HK-2 (cell line): Measurements from ENCODE around the gene ADAM22.
A peak's percentile ranks its signal among the peaks of the same experiment; 100 is the strongest.

Experiments
- DNase-seq: peaks from one replicate; pipeline ENCODE4 v3.0.0-alpha.2; 2018; ENCODE audit not compliant: unreplicated experiment

The ADAM22 gene

DNA sequence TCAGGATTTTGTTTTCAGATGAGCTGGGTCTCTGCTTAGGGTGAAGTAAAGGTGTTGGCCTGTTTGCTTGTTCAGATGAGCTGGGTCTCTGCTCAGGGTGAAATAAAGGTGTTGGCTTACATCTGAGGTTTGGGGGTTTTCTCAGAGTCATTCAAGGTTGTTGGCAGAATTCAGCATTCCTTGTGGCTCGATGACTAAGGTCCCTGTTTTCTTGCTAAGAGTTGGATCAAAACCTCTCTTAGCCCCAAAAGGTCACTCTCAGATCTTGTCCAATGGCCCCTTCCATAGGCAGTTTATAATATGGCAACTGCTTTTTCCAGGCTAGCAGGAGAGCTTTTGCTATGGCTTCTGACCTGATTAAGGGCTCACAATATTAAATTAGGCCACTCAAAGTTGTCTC is 106.6 kb downstream of the ADAM22 start:
- DNase-seq = peak; percentile 3

GRCh38 chr7:88041583-88041982 is 107.5 kb downstream of the ADAM22 start:
- DNase-seq = no peak

DNA sequence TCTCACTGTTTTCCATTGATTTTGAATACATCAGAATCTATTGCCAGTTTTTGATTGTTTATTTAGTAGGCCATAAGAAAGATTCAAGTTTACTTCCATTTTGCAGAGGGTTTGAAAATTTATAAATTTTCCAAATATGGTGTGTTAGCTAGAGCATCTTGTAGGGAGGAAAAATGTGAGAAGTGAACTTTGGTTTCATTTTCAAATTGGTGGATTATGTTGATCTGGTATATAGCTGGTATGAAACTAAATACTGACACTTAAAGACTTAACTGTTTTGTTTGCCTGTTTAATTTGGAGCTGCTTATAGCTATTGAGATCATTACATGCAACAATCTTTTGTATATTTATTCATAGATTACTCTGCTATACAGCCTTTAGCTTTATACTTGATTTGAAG is 108.1 kb downstream of the ADAM22 start:
- no peak for DNase-seq

DNA sequence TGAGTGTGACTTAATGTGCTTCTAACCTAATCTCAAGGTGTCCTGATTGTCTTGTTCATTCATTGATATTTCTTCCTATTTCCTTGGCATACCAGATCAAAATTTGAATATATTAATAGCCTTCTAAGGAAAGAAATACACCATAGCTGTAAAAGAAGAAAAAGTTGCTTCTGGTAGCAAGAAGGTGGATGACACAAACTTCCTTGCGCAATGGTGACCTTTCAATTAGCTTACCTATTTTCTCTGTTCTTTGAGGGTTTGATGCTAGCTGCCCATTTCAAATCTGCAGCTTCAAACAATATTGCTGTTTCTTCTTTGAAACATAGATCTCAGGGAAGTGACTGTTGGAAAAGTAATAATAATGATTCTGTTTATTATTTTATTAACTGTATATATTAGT is 108.8 kb downstream of the ADAM22 start:
- no peak for DNase-seq

DNA sequence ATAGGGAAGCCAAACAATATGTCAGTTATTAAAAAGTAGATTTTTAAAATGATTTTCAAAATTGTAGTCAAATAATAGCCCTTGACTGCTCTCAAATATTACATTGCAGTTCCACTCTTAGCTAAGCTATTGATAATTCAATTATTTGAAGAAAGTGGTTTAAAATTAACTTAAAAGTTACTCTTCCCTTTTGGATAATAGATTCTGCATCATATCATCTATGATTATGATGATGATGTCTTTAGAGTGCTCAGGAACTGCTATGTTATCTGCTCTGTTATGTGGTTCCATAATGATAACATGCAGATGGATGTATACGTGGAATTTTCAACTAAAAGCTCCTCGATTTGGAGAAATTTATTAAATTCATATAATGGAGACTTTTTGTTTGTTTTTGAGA is 110.0 kb downstream of the ADAM22 start:
- DNase-seq = no peak

DNA sequence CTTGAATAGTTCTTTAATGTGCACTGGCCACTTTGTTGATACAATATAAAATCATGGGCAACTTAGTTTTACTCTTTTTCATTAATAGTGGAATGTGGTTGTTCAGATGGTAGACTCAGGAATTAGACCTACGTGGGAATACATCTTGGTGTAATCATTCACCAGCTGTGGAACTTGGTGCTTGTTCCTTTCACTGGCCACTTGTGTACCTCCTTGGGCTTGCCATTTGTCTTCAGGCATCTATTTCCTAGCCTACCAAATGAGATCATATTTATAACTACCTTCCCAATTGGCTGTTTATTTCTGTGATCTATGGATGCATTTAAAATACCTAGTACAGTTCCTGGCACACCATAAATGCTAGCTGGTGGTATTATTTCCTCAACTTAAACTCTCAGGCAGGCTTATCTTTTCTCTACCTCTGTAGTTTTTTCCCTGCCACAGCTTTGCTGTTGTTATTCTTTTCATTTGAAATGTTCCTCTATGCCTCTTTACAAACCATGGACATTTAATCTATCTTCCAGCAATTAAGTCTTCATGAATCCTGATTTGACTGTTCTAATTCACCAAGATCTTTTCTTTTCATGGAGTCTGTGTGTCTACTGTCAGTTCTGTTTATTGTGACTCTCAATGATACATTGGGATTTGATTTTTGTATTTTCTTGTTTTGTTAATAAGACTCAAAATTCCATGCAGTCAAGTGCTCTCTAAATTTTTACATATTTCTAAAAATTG is 113.0 kb downstream of the ADAM22 start:
- DNase-seq = no peak

- DNase-seq = no peak
Observed at GRCh38 chr7:88057655-88058054, 123.6 kb downstream of the ADAM22 start.

DNA sequence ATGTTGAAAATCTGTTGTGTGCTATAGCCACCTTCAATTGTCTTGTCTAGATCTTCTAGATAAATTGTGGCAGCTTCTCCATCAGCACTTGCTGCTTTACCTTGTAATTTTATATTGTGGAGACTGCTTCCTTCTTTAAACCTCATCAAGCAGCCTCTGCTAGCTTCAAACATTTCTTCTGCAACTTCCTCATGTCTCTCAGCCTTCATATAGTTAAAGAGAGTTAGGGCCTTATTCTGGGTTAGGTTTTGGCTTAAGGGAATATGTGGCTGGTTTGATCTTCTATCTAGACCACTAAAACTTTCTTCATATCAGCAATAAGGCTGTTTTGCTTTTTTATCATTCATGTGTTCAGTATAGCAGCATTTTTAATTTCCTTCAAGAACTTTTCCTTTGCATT is 128.2 kb downstream of the ADAM22 start:
- no peak for DNase-seq

DNA sequence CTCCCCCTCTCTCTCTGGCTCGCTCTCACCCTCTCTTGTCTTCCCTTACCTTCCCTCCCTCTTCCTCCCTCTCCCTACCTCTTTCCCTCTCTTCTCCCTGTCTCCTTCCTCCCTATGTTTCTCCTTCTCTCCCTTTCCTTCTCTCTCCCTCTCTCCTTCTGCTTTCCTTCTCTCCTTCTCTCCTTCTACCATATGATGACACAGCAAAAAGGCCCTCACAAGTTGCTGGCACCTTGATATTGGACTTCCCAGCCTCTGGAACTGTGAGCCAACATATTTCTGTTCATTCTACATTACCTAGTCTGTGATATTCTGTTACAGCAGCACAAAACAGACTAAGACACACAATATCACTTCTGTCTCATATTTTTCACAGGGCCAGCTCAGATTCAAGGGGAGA is 135.0 kb downstream of the ADAM22 start:
- no peak for DNase-seq

DNA sequence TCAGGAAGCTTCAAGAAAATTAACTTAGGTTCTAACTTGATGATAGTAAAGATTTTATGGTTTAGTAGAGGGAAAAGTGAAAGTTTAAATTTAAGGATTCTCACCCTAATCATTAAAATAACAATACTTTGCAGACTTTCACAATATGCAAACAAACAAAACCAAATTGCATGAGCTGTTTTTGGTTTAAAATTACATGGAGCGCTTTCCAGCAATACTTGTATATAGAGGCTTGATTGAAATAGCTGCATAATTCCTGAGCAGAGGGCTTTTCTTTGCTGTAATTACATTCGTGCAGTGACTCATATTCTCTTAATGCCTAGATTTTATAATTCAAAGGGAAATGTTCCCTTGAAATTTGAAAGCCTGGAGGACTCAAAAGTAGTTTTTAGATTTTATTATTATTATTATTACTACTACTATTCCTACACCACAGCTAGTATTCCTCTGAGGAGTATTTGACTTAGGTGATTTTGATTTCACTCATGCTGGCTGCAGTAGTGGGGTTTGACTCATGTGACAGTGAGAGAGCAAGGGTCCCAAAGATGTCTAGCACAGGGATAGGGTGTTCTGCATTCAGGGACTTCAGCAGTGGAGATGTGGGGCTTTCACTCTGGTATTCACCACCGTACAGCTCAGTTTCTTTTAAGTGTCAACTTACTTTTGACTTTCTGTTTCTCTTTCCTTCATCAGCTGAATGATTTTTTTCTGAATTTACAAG is 138.1 kb downstream of the ADAM22 start:
- DNase-seq = no peak

DNA sequence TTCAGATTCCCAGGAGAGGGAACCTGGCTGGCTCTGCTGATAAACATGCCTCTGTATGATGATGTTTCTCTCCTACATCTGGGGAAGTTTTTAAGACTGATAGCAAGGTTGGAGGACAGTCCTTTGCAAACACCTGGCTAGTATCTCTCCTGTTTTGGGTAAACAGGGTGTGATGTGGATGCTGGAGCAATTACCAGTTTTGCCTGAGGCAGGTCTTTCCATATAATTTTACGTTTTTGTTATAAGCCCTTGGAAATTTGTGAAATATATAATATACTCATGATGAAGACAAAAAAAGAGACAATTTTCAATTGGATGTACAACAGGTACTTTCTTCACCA is 138.6 kb downstream of the ADAM22 start:
- no peak for DNase-seq

DNA sequence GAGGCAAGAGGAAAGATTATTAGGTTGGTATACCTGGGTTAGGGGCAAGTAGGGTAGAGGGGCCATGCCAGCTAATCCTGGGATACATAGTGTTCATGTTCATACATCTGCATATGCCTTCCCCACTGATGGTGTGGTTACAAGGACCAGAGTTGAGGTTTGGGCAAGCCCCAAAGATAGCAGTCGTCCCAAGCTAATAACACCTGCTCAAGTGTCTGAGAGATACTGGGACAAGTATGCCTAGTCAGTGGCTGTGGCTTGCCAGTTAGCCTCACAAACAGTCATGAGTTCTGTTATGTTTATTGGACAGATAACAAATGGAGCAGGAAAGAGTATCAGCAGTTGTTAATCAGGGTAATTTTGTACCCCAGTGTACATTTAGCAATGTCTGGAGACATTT is 139.6 kb downstream of the ADAM22 start:
- no peak for DNase-seq

GRCh38 chr7:88075216-88075615 is 141.2 kb downstream of the ADAM22 start:
- no peak for DNase-seq

GRCh38 chr7:88083883-88084282 is 149.8 kb downstream of the ADAM22 start:
- no peak for DNase-seq

GRCh38 chr7:88089561-88089960 is 155.5 kb downstream of the ADAM22 start:
- no peak for DNase-seq

DNA sequence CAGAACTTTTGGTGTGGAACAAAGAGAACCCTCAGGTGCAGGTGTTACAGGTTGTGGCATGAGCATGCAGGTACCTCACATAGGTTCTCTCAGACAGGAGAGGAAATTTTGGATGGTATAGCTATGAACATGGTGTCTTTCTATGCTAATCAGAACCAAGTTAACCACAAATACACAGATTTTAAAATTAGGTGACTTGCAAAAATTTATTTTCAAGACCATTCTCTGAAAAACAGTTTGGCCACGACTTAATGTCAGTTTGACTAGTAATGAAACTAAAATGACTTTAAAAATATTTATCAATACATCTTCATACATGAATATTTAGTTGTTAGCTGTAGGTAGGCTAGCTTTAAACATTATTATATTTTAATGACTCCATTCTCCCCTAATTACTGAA is 156.2 kb downstream of the ADAM22 start:
- DNase-seq = no peak

- DNase-seq = no peak
Observed at GRCh38 chr7:88090671-88091070, 156.6 kb downstream of the ADAM22 start.

DNA sequence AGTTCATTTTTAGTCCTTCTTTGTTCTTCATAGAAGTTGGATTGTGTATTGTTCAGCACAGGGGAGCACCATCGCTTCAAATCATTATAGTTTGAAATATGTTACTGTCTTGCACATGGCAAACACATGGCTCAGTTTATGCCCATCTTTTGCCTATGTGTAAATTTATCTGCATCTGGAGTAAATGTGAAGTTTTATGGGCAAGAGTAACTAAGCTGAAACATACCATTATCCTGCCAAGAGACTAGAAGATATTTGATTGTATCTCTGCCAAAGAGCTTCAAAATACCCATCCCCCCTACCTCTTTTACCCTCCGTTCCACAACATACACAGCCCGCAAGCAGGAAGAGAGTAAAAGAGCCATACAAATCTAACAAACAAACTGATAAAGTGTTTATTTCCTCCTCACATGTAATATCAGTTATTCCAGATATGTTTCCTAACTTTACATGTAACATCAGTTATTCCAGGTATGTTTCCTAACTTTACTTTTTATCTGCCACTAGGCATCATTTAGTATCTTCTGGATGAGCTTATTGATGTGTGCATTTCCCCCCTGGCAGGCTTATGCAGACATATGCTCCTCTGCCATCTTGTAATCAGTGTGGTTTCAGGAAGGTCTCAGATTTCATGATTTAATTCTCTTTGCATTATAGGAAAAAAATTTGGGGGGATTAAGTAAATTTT is 158.1 kb downstream of the ADAM22 start:
- no peak for DNase-seq

DNA sequence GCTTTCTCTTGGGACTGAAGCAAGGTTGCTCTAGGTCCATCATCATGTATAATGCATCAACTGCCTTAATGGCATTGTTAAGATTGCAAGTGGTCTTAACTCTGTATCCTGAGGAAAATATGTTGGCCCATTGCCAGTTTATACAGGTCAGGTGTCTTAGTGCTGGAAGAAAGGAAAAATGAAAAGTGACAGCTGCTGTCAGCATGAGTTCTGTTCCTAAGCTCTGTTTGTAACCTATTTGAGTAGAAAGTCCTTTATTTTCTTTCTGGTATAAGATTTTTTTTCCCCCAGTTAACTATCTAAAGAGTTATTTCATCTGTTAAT is 158.6 kb downstream of the ADAM22 start:
- DNase-seq = no peak

DNA sequence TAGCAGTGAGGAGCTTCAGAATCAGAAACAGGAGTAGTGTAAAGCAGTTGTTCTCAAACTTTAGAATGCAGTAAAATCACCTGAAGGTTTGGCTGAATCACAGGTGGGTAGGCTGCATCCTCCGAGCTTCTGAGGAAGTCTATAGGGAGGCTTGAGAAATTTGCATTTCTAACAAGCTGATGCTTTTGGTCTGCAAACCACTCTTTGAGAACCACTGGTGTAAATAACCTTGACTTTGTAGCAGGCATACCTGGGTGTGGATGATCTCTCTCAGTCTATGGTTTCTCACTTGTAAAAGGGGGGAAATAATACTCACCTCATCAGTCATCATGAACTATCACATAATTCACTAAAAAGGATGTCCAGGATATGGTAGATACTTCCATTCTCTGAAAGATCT is 167.7 kb downstream of the ADAM22 start:
- no peak for DNase-seq

DNA sequence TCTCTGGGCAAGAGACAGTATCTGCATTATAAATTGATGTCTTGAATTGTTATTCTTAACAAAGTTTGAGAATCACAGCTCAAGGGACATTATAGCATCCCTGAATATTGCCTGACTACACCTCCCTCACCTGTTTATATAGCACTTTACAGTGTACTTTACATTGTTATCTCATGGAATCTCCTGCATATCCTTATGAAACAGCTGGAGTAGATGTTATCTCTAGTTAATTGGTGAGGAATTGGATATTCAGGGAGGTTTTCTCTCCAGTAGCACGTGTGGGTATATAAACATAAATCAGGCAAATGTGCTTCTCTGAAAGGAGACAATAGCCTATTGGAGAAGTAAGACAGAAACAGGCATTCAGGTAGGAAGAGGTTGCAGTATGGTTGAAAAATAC is 168.6 kb downstream of the ADAM22 start:
- no peak for DNase-seq

DNA sequence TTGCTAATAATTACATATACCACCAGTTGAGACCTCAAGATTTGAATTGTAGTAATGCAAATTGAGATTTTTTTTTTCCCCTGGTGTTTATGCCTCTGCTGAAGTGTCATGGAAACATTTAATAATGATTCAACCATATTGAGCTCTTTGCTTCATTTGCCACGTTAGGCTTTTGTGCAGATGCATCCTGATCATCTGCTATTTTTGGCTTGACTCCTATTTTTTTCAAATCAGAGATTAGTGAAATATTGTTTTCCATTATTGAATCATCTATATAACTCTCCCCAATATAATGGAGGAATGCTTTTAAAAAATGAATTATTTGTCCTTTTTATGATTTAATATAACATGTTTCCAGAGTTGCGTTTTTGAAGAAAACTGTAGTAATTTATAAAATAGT is 170.7 kb downstream of the ADAM22 start:
- no peak for DNase-seq

- DNase-seq = no peak
Observed at GRCh38 chr7:88105231-88105630, 171.2 kb downstream of the ADAM22 start.
